ENCODE results near the gene CFAP410.
A peak's percentile ranks its signal among the peaks of the same experiment; 100 is the strongest.

Gene CFAP410

GRCh38 chr21:44329086-44329889, 9.9 kb downstream of the CFAP410 start:
- Histone ChIP-seq H3K36me3 (ENCODE audit: control insufficient read depth in 1 of 2, insufficient read depth in 2 of 2, low read length in 2 of 2) (peaks cover 33 to 34% of the 10 kb centered on the region in 2 experiments), H3K23ac (ENCODE audit: low read length) (no peak overlapping the region), H2BK12ac (ENCODE audit: low read length) (no peak overlapping the region), H3K9ac (ENCODE audit: low read length) (no peak overlapping the region), H3K4me3 (ENCODE audit: low read depth, low read length) (no peak overlapping the region), H2AK5ac (ENCODE audit: low read length) (no peak overlapping the region), H3K18ac (ENCODE audit: low read length) (no peak overlapping the region), H2BK5ac (ENCODE audit: low read depth, low read length, poor library complexity) (no peak overlapping the region), H4K91ac (ENCODE audit: low read depth, low read length) (no peak overlapping the region), H3K4me1 (ENCODE audit: control insufficient read depth in 1 of 2, insufficient read depth in 2 of 2, low read length in 2 of 2) (no peaks in the 10 kb centered on the region), H2AFZ (ENCODE audit: insufficient read depth, low read length, poor library complexity) (no peak overlapping the region), H3K4me2 (ENCODE audit: low read length) (no peak overlapping the region), H3K79me1 (ENCODE audit: low read length) (no peaks in the 10 kb centered on the region), H3K9me3 (ENCODE audit: insufficient read depth, low read depth, low read length) (peaks cover 2% of the 10 kb centered on the region), H4K8ac (ENCODE audit: low read depth, low read length) (no peak overlapping the region), H3K27me3 (ENCODE audit: insufficient read depth, low read length) (no peaks in the 10 kb centered on the region), H4K12ac (ENCODE audit: low read depth, low read length) (no peak overlapping the region), H3K79me2 (ENCODE audit: control insufficient read depth, insufficient read depth, low read length, poor library complexity) (no peaks in the 10 kb centered on the region), H3K4ac (ENCODE audit: low read depth, low read length) (no peak overlapping the region), H3K27ac (ENCODE audit: low read depth, low read length) (no peak overlapping the region), H3K14ac (ENCODE audit: low read length) (no peak overlapping the region), H2BK120ac (ENCODE audit: insufficient read depth, low read length, poor library complexity) (no peak overlapping the region)
- WGBS (ENCODE audit: extremely low coverage, insufficient coverage, insufficient read length), result no CpG with 5 or more reads among the region's 26 CpGs
- DNase-seq, result peak; percentile 8 to 44

- no peak overlapping the region for H2AK5ac ChIP-seq (ENCODE audit: low read length)
- no peaks in the 10 kb centered on the region for H3K79me1 ChIP-seq (ENCODE audit: low read length)
- H3K18ac ChIP-seq (ENCODE audit: low read length), result no peak overlapping the region
- no peak overlapping the region for H3K4me2 ChIP-seq (ENCODE audit: low read length)
- H3K27ac ChIP-seq (ENCODE audit: low read depth, low read length), result no peak overlapping the region
- DNase-seq, result no peak
- no peak overlapping the region for H2BK5ac ChIP-seq (ENCODE audit: low read depth, low read length, poor library complexity)
- H4K91ac ChIP-seq (ENCODE audit: low read depth, low read length), result no peak overlapping the region
- no peak overlapping the region for H4K8ac ChIP-seq (ENCODE audit: low read depth, low read length)
- H2BK12ac ChIP-seq (ENCODE audit: low read length), result no peak overlapping the region
- no peak overlapping the region for H3K9ac ChIP-seq (ENCODE audit: low read length)
- no peaks in the 10 kb centered on the region for H3K4me1 ChIP-seq (ENCODE audit: control insufficient read depth in 1 of 2, insufficient read depth in 2 of 2, low read length in 2 of 2)
- no peak overlapping the region for H3K4me3 ChIP-seq (ENCODE audit: low read depth, low read length)
- H3K4ac ChIP-seq (ENCODE audit: low read depth, low read length), result no peak overlapping the region
- no peak overlapping the region for H2AFZ ChIP-seq (ENCODE audit: insufficient read depth, low read length, poor library complexity)
- no peak overlapping the region for H3K14ac ChIP-seq (ENCODE audit: low read length)
- no peaks in the 10 kb centered on the region for H3K27me3 ChIP-seq (ENCODE audit: insufficient read depth, low read length)
- no peaks in the 10 kb centered on the region for H3K79me2 ChIP-seq (ENCODE audit: control insufficient read depth, insufficient read depth, low read length, poor library complexity)
- peaks cover 43% of the 10 kb centered on the region in 2 experiments for H3K36me3 ChIP-seq (ENCODE audit: control insufficient read depth in 1 of 2, insufficient read depth in 2 of 2, low read length in 2 of 2)
- no peak overlapping the region for H4K12ac ChIP-seq (ENCODE audit: low read depth, low read length)
- peaks cover 2% of the 10 kb centered on the region for H3K9me3 ChIP-seq (ENCODE audit: insufficient read depth, low read depth, low read length)
- H3K23ac ChIP-seq (ENCODE audit: low read length), result no peak overlapping the region
- H2BK120ac ChIP-seq (ENCODE audit: insufficient read depth, low read length, poor library complexity), result no peak overlapping the region
- WGBS (ENCODE audit: extremely low coverage, insufficient coverage, insufficient read length), result no CpG with 5 or more reads among the region's 25 CpGs
Measured at GRCh38 chr21:44328242-44328895, 10.8 kb downstream of the CFAP410 start.

GRCh38 chr21:44327603-44327974, 11.6 kb downstream of the CFAP410 start:
- H3K4me3 ChIP-seq (ENCODE audit: low read depth, low read length), result no peak overlapping the region
- no peak overlapping the region for H3K4ac ChIP-seq (ENCODE audit: low read depth, low read length)
- no peak overlapping the region for H3K27ac ChIP-seq (ENCODE audit: low read depth, low read length)
- H4K12ac ChIP-seq (ENCODE audit: low read depth, low read length), result no peak overlapping the region
- H3K9me3 ChIP-seq (ENCODE audit: insufficient read depth, low read depth, low read length), result peaks cover 2% of the 10 kb centered on the region
- WGBS (ENCODE audit: extremely low coverage, insufficient coverage, insufficient read length), result no CpG with 5 or more reads among the region's 11 CpGs
- H2AFZ ChIP-seq (ENCODE audit: insufficient read depth, low read length, poor library complexity), result no peak overlapping the region
- H2BK12ac ChIP-seq (ENCODE audit: low read length), result no peak overlapping the region
- no peaks in the 10 kb centered on the region for H3K79me2 ChIP-seq (ENCODE audit: control insufficient read depth, insufficient read depth, low read length, poor library complexity)
- H3K36me3 ChIP-seq (ENCODE audit: control insufficient read depth in 1 of 2, insufficient read depth in 2 of 2, low read length in 2 of 2), result peaks cover 48% of the 10 kb centered on the region in 2 experiments
- H3K18ac ChIP-seq (ENCODE audit: low read length), result no peak overlapping the region
- no peak overlapping the region for H2BK120ac ChIP-seq (ENCODE audit: insufficient read depth, low read length, poor library complexity)
- H4K8ac ChIP-seq (ENCODE audit: low read depth, low read length), result no peak overlapping the region
- no peaks in the 10 kb centered on the region for H3K27me3 ChIP-seq (ENCODE audit: insufficient read depth, low read length)
- no peaks in the 10 kb centered on the region for H3K4me1 ChIP-seq (ENCODE audit: control insufficient read depth in 1 of 2, insufficient read depth in 2 of 2, low read length in 2 of 2)
- H4K91ac ChIP-seq (ENCODE audit: low read depth, low read length), result no peak overlapping the region
- H3K4me2 ChIP-seq (ENCODE audit: low read length), result no peak overlapping the region
- no peak overlapping the region for H2BK5ac ChIP-seq (ENCODE audit: low read depth, low read length, poor library complexity)
- no peak overlapping the region for H3K14ac ChIP-seq (ENCODE audit: low read length)
- H3K23ac ChIP-seq (ENCODE audit: low read length), result no peak overlapping the region
- no peaks in the 10 kb centered on the region for H3K79me1 ChIP-seq (ENCODE audit: low read length)
- no peak for DNase-seq
- H3K9ac ChIP-seq (ENCODE audit: low read length), result no peak overlapping the region
- no peak overlapping the region for H2AK5ac ChIP-seq (ENCODE audit: low read length)

GRCh38 chr21:44326716-44327602, 12.2 kb downstream of the CFAP410 start:
- no CpG with 5 or more reads among the region's 26 CpGs for WGBS (ENCODE audit: extremely low coverage, insufficient coverage, insufficient read length)
- Histone ChIP-seq H3K27ac (ENCODE audit: low read depth, low read length) (no peak overlapping the region), H3K79me1 (ENCODE audit: low read length) (no peaks in the 10 kb centered on the region)

More at GRCh38 chr21:44326716-44327602, 12.2 kb downstream of the CFAP410 start:
- no peak overlapping the region for H4K91ac ChIP-seq (ENCODE audit: low read depth, low read length)
- no peak overlapping the region for H4K12ac ChIP-seq (ENCODE audit: low read depth, low read length)
- no peak overlapping the region for H3K4me3 ChIP-seq (ENCODE audit: low read depth, low read length)
- H3K27me3 ChIP-seq (ENCODE audit: insufficient read depth, low read length), result no peaks in the 10 kb centered on the region
- no peak overlapping the region for H3K4me2 ChIP-seq (ENCODE audit: low read length)
- H3K79me2 ChIP-seq (ENCODE audit: control insufficient read depth, insufficient read depth, low read length, poor library complexity), result no peaks in the 10 kb centered on the region
- no peak overlapping the region for H3K23ac ChIP-seq (ENCODE audit: low read length)
- H3K36me3 ChIP-seq (ENCODE audit: control insufficient read depth in 1 of 2, insufficient read depth in 2 of 2, low read length in 2 of 2), result peaks cover 54% of the 10 kb centered on the region in 2 experiments
- H2BK5ac ChIP-seq (ENCODE audit: low read depth, low read length, poor library complexity), result no peak overlapping the region
- peaks cover 2% of the 10 kb centered on the region for H3K9me3 ChIP-seq (ENCODE audit: insufficient read depth, low read depth, low read length)
- no peaks in the 10 kb centered on the region for H3K4me1 ChIP-seq (ENCODE audit: control insufficient read depth in 1 of 2, insufficient read depth in 2 of 2, low read length in 2 of 2)
- no peak overlapping the region for H2AFZ ChIP-seq (ENCODE audit: insufficient read depth, low read length, poor library complexity)
- H3K9ac ChIP-seq (ENCODE audit: low read length), result no peak overlapping the region
- H3K4ac ChIP-seq (ENCODE audit: low read depth, low read length), result no peak overlapping the region
- H4K8ac ChIP-seq (ENCODE audit: low read depth, low read length), result no peak overlapping the region
- H3K18ac ChIP-seq (ENCODE audit: low read length), result no peak overlapping the region
- H2AK5ac ChIP-seq (ENCODE audit: low read length), result no peak overlapping the region
- H3K14ac ChIP-seq (ENCODE audit: low read length), result no peak overlapping the region
- DNase-seq, result no peak
- H2BK12ac ChIP-seq (ENCODE audit: low read length), result no peak overlapping the region
- H2BK120ac ChIP-seq (ENCODE audit: insufficient read depth, low read length, poor library complexity), result no peak overlapping the region

Measured in trophoblast cell (in vitro differentiated cells and primary cell).